ENCODE data around the gene PTCD2. TPM values are rescaled to one million over a fixed set of nuclear protein-coding genes. Genes with fewer than 3 reads are reported as not detected.
A peak's percentile ranks its signal among the peaks of the same experiment; 100 is the strongest.

PTCD2 gene
- total and polyA plus RNA-seq, 9 of the 15 experiments (the other 6 are each of a cell fraction or from before 2014, with no cell fraction given) = 11.9 to 28.5 (median 18.6) TPM

GRCh38 chr5:72408603-72409002 is 88.4 kb downstream of the PTCD2 start:
- FAIRE-seq (no peak), DNase-seq (ENCODE audit: extremely low read depth in 1 of 4, low spot score in 3 of 4) (no peak), ATAC-seq (no peak)
- Histone ChIP-seq H3K9ac (ENCODE audit: insufficient read depth in 1 of 2, low read depth in 2 of 2, low read length in 2 of 2) (no peak overlapping the region), H3K4me2 (ENCODE audit: insufficient read depth, low read length) (no peak overlapping the region), H3K4me3 (no peak overlapping the region), H3K9me3 (replicated peaks; ENCODE audit: control insufficient read depth, insufficient read depth, low read depth, low read length) (no peaks in the 10 kb centered on the region), H3K27me3 (ENCODE audit: control insufficient read depth in 2 of 2, insufficient read depth in 2 of 2, low read length in 2 of 2) (peaks cover 5 to 12% of the 10 kb centered on the region in 2 experiments; a peak in 1 of 5 replicates), H3K79me2 (ENCODE audit: control insufficient read depth, insufficient read depth, low read length) (no peaks in the 10 kb centered on the region), H3K36me3 (ENCODE audit: control insufficient read depth, insufficient read depth, low read length) (no peaks in the 10 kb centered on the region), H3K4me1 (replicated peaks in 1 of 2; ENCODE audit: control insufficient read depth in 2 of 2, insufficient read depth in 2 of 2, low read length in 2 of 2) (no peaks in the 10 kb centered on the region), H4K20me1 (replicated peaks; ENCODE audit: control insufficient read depth, insufficient read depth, low read length) (no peaks in the 10 kb centered on the region), H3K27ac (ENCODE audit: extremely low read depth, low read depth, low read length) (no peak overlapping the region), H3K9me1 (ENCODE audit: control insufficient read depth, insufficient read depth, low read length) (no peaks in the 10 kb centered on the region), H2AFZ (ENCODE audit: low read depth, low read length) (no peak overlapping the region)
- BruUV-seq (replicated peaks) = no TSS peak
- POLR2A ChIA-PET = interaction anchor here (1.2 kb wide), 1 partner anchor 36 kb away, joined by 4 read pairs; no protein-coding TSS in a partner anchor
- WGBS (ENCODE audit: insufficient coverage, low coverage, missing lambda C conversion rate) = 8% methylated on average over 4 of the region's 4 CpGs
- CTCF ChIA-PET (ENCODE audit: low intra/inter-chr PET ratio) = no interaction called here
- intact Hi-C loops (cut with micrococcal nuclease) = no loop called here
- in situ Hi-C loops (cut with MboI) = no loop called here
- TF ChIP-seq TOE1 (IDR thresholded peaks at IDR 0.05; ENCODE audit: borderline replicate concordance) (0 out of 2 replicates have a peak, but pooled peaks have one; percentile 27), TOE1 (CRISPR knock-in tag; IDR thresholded peaks at IDR 0.05; ENCODE audit: borderline replicate concordance, low read depth) (no peak), ZNF239 (CRISPR knock-in tag; IDR thresholded peaks at IDR 0.05) (no peak), NFATC3 (IDR thresholded peaks at IDR 0.05) (no peak), CEBPZ (IDR thresholded peaks at IDR 0.05; ENCODE audit: borderline replicate concordance, low read depth, low read length) (no peak), TRIM25 (IDR thresholded peaks at IDR 0.05; ENCODE audit: borderline replicate concordance) (no peak), ZNF318 (IDR thresholded peaks at IDR 0.05; ENCODE audit: borderline replicate concordance in 1 of 2, low read depth in 1 of 2) (no peak)
